ENCODE measurements around the gene HPSE. TPM values are rescaled to one million over a fixed set of nuclear protein-coding genes. Genes with fewer than 3 reads are reported as not detected.
A peak's percentile ranks its signal among the peaks of the same experiment; 100 is the strongest.
"Not testable (repeated sequence)": the region's sequence is repeated elsewhere in the genome, so short reads cannot be mapped to it uniquely, and the experiment has no call there.

The HPSE gene
- total and polyA plus RNA-seq, 4 experiments from 2014 or later, result 5.6 to 8.9 (median 7.7) TPM

DNA sequence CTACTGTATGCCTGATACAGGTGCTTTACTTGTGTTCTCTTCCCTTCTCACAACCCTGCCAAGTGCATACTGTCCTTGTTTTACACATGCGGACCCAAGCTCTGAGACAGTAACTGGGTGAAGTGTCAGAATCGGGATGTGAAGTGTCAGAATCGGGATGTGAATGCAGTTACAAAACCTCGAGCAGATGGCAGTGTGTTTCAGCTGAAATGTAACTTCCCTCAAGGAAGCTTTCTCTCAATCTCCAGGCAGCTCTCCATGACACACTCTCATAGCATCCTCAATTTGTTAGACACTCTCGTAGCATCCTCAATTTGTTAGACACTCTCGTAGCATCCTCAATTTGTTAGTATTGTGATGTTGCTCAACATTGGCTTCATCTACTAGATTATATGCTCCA, 1.1 kb upstream of the HPSE start:
- intact Hi-C loops (cut with micrococcal nuclease), result loop anchor here (10.0 kb wide), 1 partner anchor 119 kb away; the partner anchor contains the start of genes HELQ and MRPS18C
- Mint-ChIP-seq H3K9me3 (peaks cover 0 to 16% (median 4%) of the 10 kb centered on the region in 8 donors), H3K36me3 (peaks cover 3 to 8% of the 10 kb centered on the region in 2 donors), H3K27ac (peak overlapping the region in 6 of 7 donors; percentile 32 to 91 (median 83)), H3K27me3 (peaks cover 0 to 4% of the 10 kb centered on the region in 2 donors), H3K4me3 (peak overlapping the region; percentile 90 to 97 (median 94)), H3K4me1 (peaks cover 20 to 41% (median 31%) of the 10 kb centered on the region in 4 donors)
- H3K4me1 ChIP-seq (ENCODE audit: insufficient read depth, low read length), result peaks cover 21% of the 10 kb centered on the region
- ChIA-PET CTCF (ENCODE audit: partially characterized antibody) (interaction anchor here (1.0 to 2.0 kb wide), 3 partner anchors 52 to 119 kb away, joined by 3 to 7 read pairs (median 3); no protein-coding TSS in a partner anchor), POLR2A (ENCODE audit: partially characterized antibody) (interaction anchor here (1.1 to 2.0 kb wide), 3 partner anchors 51 to 301 kb away, joined by 4 to 6 read pairs (median 4); partner anchors contain the start of genes COPS4 and COQ2)
- H3K27me3 ChIP-seq (ENCODE audit: insufficient read depth, low read length), result no peaks in the 10 kb centered on the region
- no peak overlapping the region for H3K4me3 ChIP-seq (ENCODE audit: low read length in 2 of 2)
- H3K27ac ChIP-seq (ENCODE audit: low read depth, low read length), result no peak overlapping the region
- H3K9me3 ChIP-seq (ENCODE audit: control insufficient read depth in 1 of 2, low read length in 2 of 2), result no peaks in the 10 kb centered on the region
- H3K36me3 ChIP-seq (ENCODE audit: insufficient read depth, low read length), result no peaks in the 10 kb centered on the region
- no peak for DNase-seq

DNA sequence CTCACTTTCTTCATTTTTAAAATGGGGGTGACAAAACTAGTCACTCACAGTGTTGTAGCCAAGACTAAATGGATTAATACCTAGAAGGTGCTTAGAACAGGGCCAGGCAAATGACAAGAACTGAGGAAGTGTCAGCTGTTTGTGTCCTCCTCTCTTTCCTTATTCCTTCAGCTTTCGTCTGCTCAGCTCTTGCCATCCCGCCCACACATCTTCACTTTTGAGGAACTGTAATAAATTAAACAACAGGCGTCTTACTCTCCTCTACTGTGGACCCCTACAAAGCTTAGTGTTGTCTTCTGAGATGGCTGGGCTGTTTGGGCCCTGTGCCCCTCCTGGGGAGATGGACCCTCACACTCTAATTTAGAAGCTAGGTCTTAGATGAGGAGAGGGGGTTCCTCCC, 2.7 kb downstream of the HPSE start:
- peak overlapping the region in 1 of 8 donors; percentile 19 for H3K4me3 Mint-ChIP-seq
- CTCF ChIA-PET (ENCODE audit: partially characterized antibody), result interaction anchor here (1.0 to 1.1 kb wide), 2 partner anchors 23 to 34 kb away, joined by 3 read pairs; no protein-coding TSS in a partner anchor
- H3K27ac Mint-ChIP-seq, result peak overlapping the region in 3 of 7 donors; percentile 0 to 42 (median 38)
- Histone ChIP-seq H3K4me1 (ENCODE audit: insufficient read depth, low read length) (peaks cover 23% of the 10 kb centered on the region), H3K9me3 (ENCODE audit: control insufficient read depth in 1 of 2, low read length in 2 of 2) (no peaks in the 10 kb centered on the region), H3K27me3 (ENCODE audit: insufficient read depth, low read length) (no peaks in the 10 kb centered on the region), H3K27ac (ENCODE audit: low read depth, low read length) (no peak overlapping the region), H3K4me3 (ENCODE audit: low read length in 2 of 2) (no peak overlapping the region), H3K36me3 (ENCODE audit: insufficient read depth, low read length) (no peaks in the 10 kb centered on the region)
- peaks cover 26 to 50% (median 40%) of the 10 kb centered on the region in 4 donors for H3K4me1 Mint-ChIP-seq
- DNase-seq, result no peak
- H3K27me3 Mint-ChIP-seq, result no peaks in the 10 kb centered on the region
- POLR2A ChIA-PET (ENCODE audit: partially characterized antibody), result no interaction called here
- peaks cover 7 to 12% of the 10 kb centered on the region in 2 donors for H3K36me3 Mint-ChIP-seq
- intact Hi-C loops (cut with micrococcal nuclease), result loop anchor here (10.0 kb wide), 1 partner anchor 123 kb away; the partner anchor contains the start of genes HELQ and MRPS18C
- no peaks in the 10 kb centered on the region for H3K9me3 Mint-ChIP-seq

DNA sequence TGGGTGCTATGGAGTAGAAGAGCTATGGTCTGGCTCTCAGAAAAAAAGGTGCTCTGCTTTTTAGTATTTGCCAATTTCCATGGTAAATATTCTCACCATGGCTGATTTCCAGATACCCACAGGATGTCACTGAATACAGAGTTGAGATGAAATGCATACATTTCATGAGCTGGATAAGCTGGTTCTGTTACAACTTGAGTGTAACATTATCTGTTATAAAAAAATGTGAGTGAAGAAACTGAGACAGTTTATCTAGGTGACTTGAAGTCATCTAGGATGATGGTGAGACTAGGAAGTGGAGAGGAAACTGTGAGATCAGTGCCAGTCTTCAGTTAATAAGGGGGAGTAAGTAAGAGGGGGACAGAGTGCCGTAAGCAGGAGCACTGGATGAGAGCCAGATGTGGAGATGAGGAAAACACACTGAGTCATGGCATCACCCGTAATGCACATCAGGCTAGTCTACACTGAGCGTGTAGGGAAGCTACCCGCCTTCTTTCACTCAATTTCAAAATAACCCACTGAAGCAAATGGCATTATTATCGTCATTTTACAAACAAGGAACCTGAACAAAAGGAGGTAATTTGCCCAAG, 5.0 kb downstream of the HPSE start:
- Histone ChIP-seq H3K9me3 (ENCODE audit: control insufficient read depth in 1 of 2, low read length in 2 of 2) (no peaks in the 10 kb centered on the region), H3K4me1 (ENCODE audit: insufficient read depth, low read length) (peaks cover 16% of the 10 kb centered on the region), H3K4me3 (ENCODE audit: low read length in 2 of 2) (no peak overlapping the region), H3K27ac (ENCODE audit: low read depth, low read length) (no peak overlapping the region), H3K27me3 (ENCODE audit: insufficient read depth, low read length) (no peaks in the 10 kb centered on the region), H3K36me3 (ENCODE audit: insufficient read depth, low read length) (no peaks in the 10 kb centered on the region)
- no peak for DNase-seq
- H3K27ac Mint-ChIP-seq, result peak overlapping the region in 3 of 7 donors; percentile 21 to 54 (median 22)
- intact Hi-C loops (cut with micrococcal nuclease), result loop anchor here (10.0 kb wide), 1 partner anchor 125 kb away; the partner anchor contains the start of genes HELQ and MRPS18C
- CTCF ChIA-PET (ENCODE audit: partially characterized antibody), result interaction anchor here (1.0 kb wide), 1 partner anchor 11 kb away, joined by 3 read pairs; no protein-coding TSS in a partner anchor
- peaks cover 14 to 17% of the 10 kb centered on the region in 2 donors for H3K36me3 Mint-ChIP-seq
- no peaks in the 10 kb centered on the region for H3K27me3 Mint-ChIP-seq
- peak overlapping the region in 1 of 8 donors; percentile 39 for H3K4me3 Mint-ChIP-seq
- H3K9me3 Mint-ChIP-seq, result no peaks in the 10 kb centered on the region
- POLR2A ChIA-PET (ENCODE audit: partially characterized antibody), result no interaction called here
- H3K4me1 Mint-ChIP-seq, result peaks cover 21 to 40% (median 30%) of the 10 kb centered on the region in 4 donors

DNA sequence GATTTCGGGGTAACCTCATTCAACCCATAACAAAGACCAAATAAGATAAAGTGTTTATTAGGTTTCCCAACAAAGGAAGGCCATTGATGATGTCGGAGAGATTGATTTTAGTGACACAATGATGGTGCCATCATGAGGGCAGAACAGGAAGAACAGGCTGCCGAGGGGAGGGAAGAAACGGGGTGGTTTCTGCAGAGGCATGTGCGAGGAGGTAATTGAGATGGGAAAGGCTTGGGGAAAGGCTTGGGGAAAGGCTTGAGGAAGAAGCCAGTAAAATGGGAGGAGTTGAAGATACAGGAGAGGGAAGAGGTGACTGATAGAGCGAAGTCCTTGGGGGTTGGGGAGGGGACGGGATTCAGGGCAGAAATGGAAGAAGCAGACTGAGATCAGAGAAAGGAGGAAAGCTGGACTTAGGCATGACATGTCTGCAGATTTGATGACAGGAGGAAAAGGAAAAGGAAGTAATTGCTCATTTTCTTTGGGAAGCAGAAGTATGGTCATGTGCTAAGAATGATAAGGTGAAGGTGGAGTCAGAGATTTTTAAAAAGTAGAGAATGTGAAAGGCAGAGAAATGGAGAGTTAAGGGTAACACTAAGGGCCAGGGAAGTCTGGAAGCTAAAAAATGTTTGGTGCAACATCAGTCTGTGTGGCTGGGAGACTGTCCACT, 6.0 kb downstream of the HPSE start:
- peaks cover 11% of the 10 kb centered on the region for H3K4me1 ChIP-seq (ENCODE audit: insufficient read depth, low read length)
- intact Hi-C loops (cut with micrococcal nuclease), result no loop called here
- DNase-seq, result no peak
- H3K27ac ChIP-seq (ENCODE audit: low read depth, low read length), result no peak overlapping the region
- H3K27me3 ChIP-seq (ENCODE audit: insufficient read depth, low read length), result no peaks in the 10 kb centered on the region
- Mint-ChIP-seq H3K27ac (peak overlapping the region in 2 of 7 donors; percentile 17 to 58), H3K4me3 (no peak overlapping the region), H3K27me3 (no peaks in the 10 kb centered on the region), H3K9me3 (no peaks in the 10 kb centered on the region), H3K4me1 (peaks cover 16 to 33% (median 22%) of the 10 kb centered on the region in 4 donors), H3K36me3 (peaks cover 12 to 17% of the 10 kb centered on the region in 2 donors)
- ChIA-PET CTCF (ENCODE audit: partially characterized antibody) (interaction anchor here (1.0 kb wide), 1 partner anchor 10 kb away, joined by 3 read pairs; no protein-coding TSS in a partner anchor), POLR2A (ENCODE audit: partially characterized antibody) (no interaction called here)
- no peak overlapping the region for H3K4me3 ChIP-seq (ENCODE audit: low read length in 2 of 2)
- H3K9me3 ChIP-seq (ENCODE audit: control insufficient read depth in 1 of 2, low read length in 2 of 2), result no peaks in the 10 kb centered on the region
- no peaks in the 10 kb centered on the region for H3K36me3 ChIP-seq (ENCODE audit: insufficient read depth, low read length)

DNA sequence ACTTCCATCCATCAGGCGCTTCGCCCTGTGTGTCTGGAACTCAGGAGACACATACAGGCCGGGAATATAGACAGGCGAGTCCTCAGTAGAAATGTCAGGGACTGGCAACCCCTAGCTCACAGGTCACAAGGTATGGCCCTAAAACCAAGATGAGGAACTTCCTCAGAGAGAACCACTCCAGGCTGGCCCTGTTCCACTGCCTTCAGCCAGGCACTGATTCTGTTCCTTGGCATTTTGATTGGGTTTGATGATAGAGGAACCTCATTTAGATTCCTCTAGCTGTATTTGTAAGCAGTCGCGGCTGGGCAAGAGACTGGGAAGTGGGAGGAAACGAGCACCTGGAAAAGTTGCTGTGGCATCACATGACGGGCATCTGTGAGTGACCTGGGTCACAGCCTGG, 8.1 kb downstream of the HPSE start:
- peak overlapping the region in 2 of 7 donors; percentile 39 to 71 for H3K27ac Mint-ChIP-seq
- H3K4me3 ChIP-seq (ENCODE audit: low read length in 2 of 2), result no peak overlapping the region
- POLR2A ChIA-PET (ENCODE audit: partially characterized antibody), result no interaction called here
- H3K27me3 Mint-ChIP-seq, result no peaks in the 10 kb centered on the region
- peaks cover 14 to 19% (median 16%) of the 10 kb centered on the region in 4 donors for H3K4me1 Mint-ChIP-seq
- no peak for DNase-seq
- H3K9me3 ChIP-seq (ENCODE audit: control insufficient read depth in 1 of 2, low read length in 2 of 2), result no peaks in the 10 kb centered on the region
- H3K4me1 ChIP-seq (ENCODE audit: insufficient read depth, low read length), result peaks cover 4% of the 10 kb centered on the region
- H3K9me3 Mint-ChIP-seq, result no peaks in the 10 kb centered on the region
- no peaks in the 10 kb centered on the region for H3K36me3 ChIP-seq (ENCODE audit: insufficient read depth, low read length)
- CTCF ChIA-PET (ENCODE audit: partially characterized antibody), result no interaction called here
- H3K36me3 Mint-ChIP-seq, result peaks cover 22 to 30% of the 10 kb centered on the region in 2 donors
- intact Hi-C loops (cut with micrococcal nuclease), result no loop called here
- H3K27me3 ChIP-seq (ENCODE audit: insufficient read depth, low read length), result no peaks in the 10 kb centered on the region
- no peak overlapping the region for H3K4me3 Mint-ChIP-seq
- H3K27ac ChIP-seq (ENCODE audit: low read depth, low read length), result no peak overlapping the region

DNA sequence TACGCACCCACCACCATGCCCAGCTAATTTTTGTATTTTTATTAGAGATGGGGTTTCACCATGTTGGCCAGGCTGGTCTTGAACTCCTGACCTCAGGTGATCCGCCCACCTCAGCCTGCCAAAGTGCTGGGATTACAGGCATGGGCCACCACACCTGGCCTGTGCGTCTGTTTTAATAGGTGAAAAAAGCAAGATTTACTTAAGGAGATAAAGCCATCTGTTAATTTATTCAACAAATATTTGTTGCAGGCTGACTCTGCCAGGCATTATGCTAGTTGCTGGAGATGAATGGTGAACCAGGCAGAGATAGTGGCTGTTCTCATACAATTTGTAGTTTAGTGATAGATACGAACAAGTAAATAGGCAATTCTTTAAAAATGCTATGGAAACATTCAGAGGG, 9.3 kb downstream of the HPSE start:
- H3K4me1 Mint-ChIP-seq, result peaks cover 16 to 21% (median 18%) of the 10 kb centered on the region in 4 donors
- DNase-seq; H3K27me3 ChIP-seq (ENCODE audit: insufficient read depth, low read length); H3K27me3 Mint-ChIP-seq; CTCF ChIA-PET (ENCODE audit: partially characterized antibody); H3K4me1 ChIP-seq (ENCODE audit: insufficient read depth, low read length); H3K27ac Mint-ChIP-seq; POLR2A ChIA-PET (ENCODE audit: partially characterized antibody); H3K36me3 ChIP-seq (ENCODE audit: insufficient read depth, low read length); H3K9me3 Mint-ChIP-seq; H3K9me3 ChIP-seq (ENCODE audit: control insufficient read depth in 1 of 2, low read length in 2 of 2); H3K27ac ChIP-seq (ENCODE audit: low read depth, low read length); H3K4me3 ChIP-seq (ENCODE audit: low read length in 2 of 2); intact Hi-C loops (cut with micrococcal nuclease); H3K4me3 Mint-ChIP-seq: not testable (repeated sequence)
- peaks cover 25 to 38% of the 10 kb centered on the region in 2 donors for H3K36me3 Mint-ChIP-seq

DNA sequence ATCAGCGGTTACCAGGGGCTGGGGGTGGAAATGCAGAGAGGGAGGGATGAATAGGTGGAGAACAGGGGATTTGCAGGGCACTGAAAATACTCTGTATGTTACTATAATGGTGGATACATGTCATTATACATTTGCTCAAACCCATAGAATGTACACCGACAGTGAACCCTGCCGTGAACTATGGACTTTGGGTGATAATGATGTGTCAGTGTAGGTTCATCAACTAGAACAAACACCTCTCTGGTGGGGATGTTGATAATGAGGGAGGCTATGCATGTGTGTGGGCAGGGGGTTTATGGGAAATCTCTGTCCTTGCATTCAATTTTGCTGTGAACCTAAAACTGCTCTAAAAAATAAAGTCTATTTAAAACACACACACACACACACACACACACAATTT, 11.5 kb downstream of the HPSE start:
- Histone ChIP-seq H3K27me3 (ENCODE audit: insufficient read depth, low read length) (no peaks in the 10 kb centered on the region), H3K27ac (ENCODE audit: low read depth, low read length) (no peak overlapping the region), H3K4me1 (ENCODE audit: insufficient read depth, low read length) (no peaks in the 10 kb centered on the region), H3K4me3 (ENCODE audit: low read length in 2 of 2) (no peak overlapping the region), H3K36me3 (ENCODE audit: insufficient read depth, low read length) (no peaks in the 10 kb centered on the region), H3K9me3 (ENCODE audit: control insufficient read depth in 1 of 2, low read length in 2 of 2) (no peaks in the 10 kb centered on the region)
- Mint-ChIP-seq H3K4me1 (peaks cover 4 to 11% (median 8%) of the 10 kb centered on the region in 4 donors), H3K27me3 (no peaks in the 10 kb centered on the region), H3K36me3 (peaks cover 37 to 43% of the 10 kb centered on the region in 2 donors), H3K27ac (peak overlapping the region in 2 of 7 donors; percentile 3 to 50), H3K9me3 (no peaks in the 10 kb centered on the region), H3K4me3 (no peak overlapping the region)
- intact Hi-C loops (cut with micrococcal nuclease), result no loop called here
- CTCF ChIA-PET (ENCODE audit: partially characterized antibody), result interaction anchor here (1.4 kb wide), 1 partner anchor 43 kb away, joined by 4 read pairs; no protein-coding TSS in a partner anchor
- POLR2A ChIA-PET (ENCODE audit: partially characterized antibody), result no interaction called here
- DNase-seq, result no peak

All from CD4-positive, alpha-beta memory T cell (primary cell).